Embryonic facial prominence (tissue), 1 donor: Measurements from ENCODE around the gene TEX261.
"Not testable (repeated sequence)": the region's sequence is repeated elsewhere in the genome, so short reads cannot be mapped to it uniquely, and the experiment has no call there.

Source experiments
- DNase-seq: peaks from one replicate; pipeline ENCODE4 v3.0.0-alpha.2; 2016; ENCODE audit errors: extremely low spot score

The TEX261 gene

DNA sequence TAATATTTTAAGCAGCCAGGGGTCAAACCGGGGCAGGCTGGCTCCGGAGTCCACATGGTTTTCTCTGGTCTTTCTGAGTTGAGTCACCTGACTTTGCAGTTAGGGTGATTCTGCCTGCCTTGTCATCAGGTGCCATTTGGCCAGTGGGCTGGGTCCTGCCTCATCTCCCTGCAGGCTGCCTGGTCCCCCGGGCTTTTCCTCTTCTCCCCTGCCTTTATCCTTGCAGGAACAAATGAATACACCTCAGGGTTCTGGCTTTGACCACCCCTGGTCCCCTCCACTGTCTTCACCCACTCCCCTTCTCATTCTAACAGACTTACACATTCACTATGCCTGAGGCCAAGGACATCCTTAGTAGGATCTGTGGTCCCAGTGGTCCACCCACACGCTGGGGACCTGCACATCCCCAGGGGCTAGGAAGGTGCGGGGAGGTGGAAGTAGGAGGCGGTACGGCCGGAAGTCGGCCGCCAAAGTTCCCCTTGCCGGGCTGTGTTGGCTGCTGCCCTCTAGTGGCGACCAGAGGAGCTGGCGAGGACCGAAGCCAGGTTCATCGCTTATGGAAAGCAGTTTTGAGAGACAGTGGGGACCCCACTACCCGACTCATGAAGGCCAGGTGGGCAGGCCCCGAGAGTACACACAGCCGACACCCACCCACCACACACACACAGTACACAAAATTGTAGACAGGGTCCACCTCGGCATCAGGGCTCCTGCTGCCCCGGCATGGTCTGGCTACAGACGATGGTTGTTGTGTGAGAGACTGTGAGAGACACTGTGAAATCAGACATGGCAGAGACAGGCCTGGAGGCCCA lies 6.3 kb upstream of the TEX261 start:
- DNase-seq: no peak

- DNase-seq: not testable (repeated sequence)
These were observed 5.3 kb upstream of the TEX261 start for GRCh38 chr2:70999931-71000330.

- no peak for DNase-seq
These were observed 4.7 kb upstream of the TEX261 start for GRCh38 chr2:70999362-70999761.

- not testable (repeated sequence) for DNase-seq
These were observed 4.2 kb upstream of the TEX261 start for GRCh38 chr2:70998885-70999284.

DNA sequence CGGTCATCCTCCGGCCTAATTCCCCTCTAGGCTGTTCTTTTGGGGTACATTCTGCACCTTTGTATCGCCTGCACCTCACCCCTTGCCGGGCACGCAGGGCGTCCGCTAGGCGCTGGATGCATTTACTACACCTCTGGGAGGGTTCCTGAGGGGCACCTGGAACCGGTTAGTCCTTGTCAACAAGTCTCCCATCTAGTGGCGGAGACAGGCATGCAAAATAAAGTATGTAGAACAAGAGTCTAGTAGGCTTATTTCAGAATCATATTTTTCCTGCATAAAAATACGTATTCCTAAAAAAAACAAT lies 705 bp upstream of the TEX261 start:
- no peak for DNase-seq

GRCh38 chr2:70994009-70994698 lies 519 bp downstream of the TEX261 start:
- DNase-seq: no peak

DNA sequence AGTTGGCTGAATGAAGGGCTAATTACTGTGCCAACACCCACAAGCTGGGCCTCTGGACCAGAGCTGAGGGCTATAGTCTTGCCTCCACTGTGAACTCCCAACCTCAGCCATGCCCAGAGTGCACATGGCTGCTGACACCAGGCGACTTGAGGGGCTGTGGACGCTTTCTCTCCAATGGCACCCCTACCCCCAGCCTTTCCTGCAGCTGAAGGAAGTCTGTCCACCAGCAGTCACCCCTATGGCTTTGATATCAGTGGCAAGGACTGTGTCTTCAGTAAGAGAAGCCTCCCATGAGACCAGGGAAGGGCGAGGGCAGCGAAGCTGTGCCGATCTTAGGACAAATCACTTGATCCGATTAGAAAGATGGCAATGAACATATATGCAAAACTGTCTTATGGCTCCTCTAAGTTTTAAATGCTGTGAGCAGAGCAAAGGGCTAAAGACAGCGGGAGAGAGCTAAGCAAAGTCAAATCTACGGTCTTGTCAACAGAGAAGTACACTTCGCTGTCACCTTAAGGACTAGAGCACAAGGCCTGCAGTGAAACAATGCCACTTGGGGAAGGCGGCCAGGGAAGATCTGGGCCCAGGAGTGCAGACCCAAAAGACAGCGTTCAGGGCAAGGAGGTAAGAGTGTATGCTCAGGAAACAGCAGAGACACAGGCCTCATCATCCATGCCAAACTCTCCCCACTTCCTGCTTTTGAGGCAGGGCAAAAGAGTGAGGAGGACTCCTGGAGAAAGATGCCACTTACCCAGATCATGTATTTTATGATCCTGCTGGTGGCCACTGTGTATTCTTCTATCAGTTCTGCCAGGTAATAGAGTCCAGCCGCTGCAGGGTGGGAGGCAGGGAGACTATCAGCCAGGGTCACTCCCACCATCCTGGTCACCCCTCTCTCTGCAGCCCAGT lies 1.5 kb downstream of the TEX261 start:
- DNase-seq: no peak

- DNase-seq: no peak
These were observed 2.9 kb downstream of the TEX261 start for GRCh38 chr2:70991742-70992141.

- no peak for DNase-seq
These were observed 3.5 kb downstream of the TEX261 start for GRCh38 chr2:70991142-70991541.

DNA sequence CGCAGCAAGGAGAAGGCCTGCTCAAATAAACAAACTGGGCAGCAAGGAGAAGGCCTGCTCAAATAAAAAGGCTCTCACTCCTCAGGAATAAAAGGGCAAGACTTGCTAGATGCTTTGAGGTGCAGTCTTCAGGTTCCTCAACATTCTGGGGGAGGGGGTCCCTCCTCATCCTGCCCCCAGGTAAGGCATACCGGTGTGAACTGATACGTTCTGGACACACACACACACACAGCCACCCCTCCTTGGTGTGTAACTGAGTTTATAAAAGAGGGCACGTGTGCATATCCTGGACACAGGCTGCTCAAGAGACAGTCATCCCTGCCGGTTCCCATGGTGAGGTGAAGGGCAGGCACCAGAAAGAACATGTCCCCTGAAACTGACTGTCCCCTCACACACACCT lies 4.5 kb downstream of the TEX261 start:
- no peak for DNase-seq

- DNase-seq: no peak
These were observed 5.7 kb downstream of the TEX261 start for GRCh38 chr2:70988726-70989648.

DNA sequence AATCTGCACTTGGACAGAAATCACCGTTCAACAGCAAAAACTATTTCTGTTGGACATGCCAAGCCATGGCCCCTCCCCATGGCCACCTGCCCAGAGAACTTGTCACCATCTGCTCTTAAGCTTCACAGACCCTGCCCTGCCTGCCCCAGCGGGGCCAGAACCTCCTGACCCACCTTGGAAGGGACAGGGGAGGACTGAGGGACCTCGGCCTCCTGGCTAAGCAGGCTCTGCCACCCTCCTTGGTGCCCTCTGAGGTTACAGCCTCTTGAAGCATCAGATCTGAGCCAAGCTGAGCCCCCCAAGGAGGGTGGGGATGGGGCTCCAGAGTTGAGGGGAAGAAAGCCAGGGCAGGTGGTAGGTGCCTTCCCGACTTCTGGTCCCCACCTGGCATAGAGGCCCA lies 6.5 kb downstream of the TEX261 start:
- DNase-seq: no peak

- DNase-seq: no peak
These were observed 7.3 kb downstream of the TEX261 start for GRCh38 chr2:70987386-70987785.

- DNase-seq: no peak
These were observed 8.0 kb downstream of the TEX261 start for GRCh38 chr2:70986499-70987189.

DNA sequence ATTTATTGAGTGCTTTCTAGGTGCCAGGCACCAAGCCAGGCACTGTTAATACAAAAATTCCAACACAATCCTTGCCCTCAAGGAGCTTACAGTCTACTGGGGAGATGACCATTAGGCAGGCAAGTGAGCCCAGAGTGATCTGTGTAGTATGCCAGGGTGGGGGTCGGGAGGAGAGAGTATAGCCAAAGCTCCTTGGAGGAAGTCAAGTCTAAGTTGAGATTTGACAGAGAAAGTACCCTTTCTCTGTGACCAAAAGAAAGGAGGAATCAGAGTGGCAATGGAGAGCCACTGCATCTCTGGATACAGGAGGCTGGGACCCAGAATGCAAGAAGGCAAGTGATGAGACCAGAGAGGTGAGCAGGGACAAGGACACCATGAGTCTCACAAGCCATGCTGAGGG lies 8.7 kb downstream of the TEX261 start:
- no peak for DNase-seq

DNA sequence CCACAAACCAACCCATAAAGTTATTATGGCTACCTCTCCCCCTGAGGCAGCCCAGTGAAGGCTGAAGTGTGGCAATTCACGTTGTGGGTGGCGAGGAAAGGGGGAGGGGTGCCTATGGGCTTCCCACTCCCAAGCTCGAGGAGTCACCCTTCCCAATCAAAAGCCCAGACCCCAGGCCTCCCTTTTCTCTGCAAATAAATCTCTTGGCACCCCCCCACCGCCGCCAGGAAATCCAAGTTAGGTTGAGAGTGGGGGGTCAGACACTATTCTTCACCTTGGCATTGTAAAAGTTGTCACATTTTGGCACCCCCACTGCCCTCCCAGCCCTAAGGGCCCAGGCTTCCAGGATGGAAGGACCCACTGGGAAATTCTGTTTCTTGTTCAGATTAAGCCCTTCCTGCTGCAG lies 9.4 kb downstream of the TEX261 start:
- no peak for DNase-seq

- no peak for DNase-seq
These were observed 9.9 kb downstream of the TEX261 start for GRCh38 chr2:70984576-70985282.

GRCh38 chr2:70984228-70984575 lies 10.5 kb downstream of the TEX261 start:
- DNase-seq: no peak

DNA sequence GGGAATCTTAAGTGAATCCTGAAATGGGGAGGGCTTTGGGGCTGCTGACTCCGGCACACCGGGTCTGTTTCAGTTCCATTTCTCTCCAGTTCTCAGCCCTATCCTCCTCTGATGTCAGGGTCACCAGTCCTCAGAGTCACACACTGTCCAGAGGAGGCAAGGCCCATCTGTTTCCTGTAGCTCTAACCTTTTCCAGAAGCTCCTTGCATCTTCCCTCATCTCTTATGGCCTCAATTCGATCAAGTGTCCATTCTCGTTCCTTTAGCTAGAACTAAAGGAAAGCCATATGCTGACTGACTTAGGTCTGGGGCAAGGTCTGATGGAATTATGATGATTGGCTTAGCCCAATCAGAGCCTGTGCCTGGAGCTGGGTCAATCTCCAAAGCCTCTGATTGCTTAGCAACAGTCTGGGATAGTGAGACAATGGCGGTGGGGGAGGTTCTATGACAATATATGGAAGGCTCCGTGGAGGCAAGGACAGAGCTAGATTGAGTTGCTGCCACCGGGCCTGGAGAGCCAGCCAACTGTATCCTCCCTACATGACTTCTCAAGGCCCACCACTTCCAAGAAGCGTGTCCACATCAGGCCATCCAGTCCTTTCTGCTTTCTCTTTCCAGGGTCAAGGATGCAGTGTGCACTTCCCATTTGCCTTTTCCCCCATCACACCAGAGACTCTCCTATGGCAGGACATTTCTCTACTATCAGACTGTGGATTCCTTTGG lies 11.0 kb downstream of the TEX261 start:
- DNase-seq: no peak

GRCh38 chr2:70982971-70983370 lies 11.7 kb downstream of the TEX261 start:
- no peak for DNase-seq
